Stimulated activated CD4-positive, alpha-beta T cell treated with anti-CD3 and anti-CD28 coated beads, Interleukin-1b, Interleukin-23, amount 100 ng/mL, for 4 hours (primary cell): ENCODE measurements around the gene DOCK10.

Experiments used
- DNase-seq, 2 donors: peaks; one replicate each; pipeline ENCODE4 v3.0.0-alpha.2; 2020; ENCODE audit warnings: low read depth in 2 of 2

The DOCK10 gene

GRCh38 chr2:225011585-225011984 lies 30.7 kb downstream of the DOCK10 start:
- DNase-seq, result no peak

GRCh38 chr2:225010804-225011203 lies 31.5 kb downstream of the DOCK10 start:
- no peak for DNase-seq

- DNase-seq, result no peak
Observed at GRCh38 chr2:225009768-225010167, 32.5 kb downstream of the DOCK10 start.

GRCh38 chr2:225008935-225009334 lies 33.3 kb downstream of the DOCK10 start:
- no peak for DNase-seq

- DNase-seq, result no peak
Observed at GRCh38 chr2:225008179-225008856, 34.0 kb downstream of the DOCK10 start.

GRCh38 chr2:225006730-225007129 lies 35.5 kb downstream of the DOCK10 start:
- DNase-seq, result no peak

- DNase-seq, result no peak
Observed at GRCh38 chr2:225004597-225004996, 37.7 kb downstream of the DOCK10 start.

GRCh38 chr2:225002656-225003045 lies 39.6 kb downstream of the DOCK10 start:
- peak in 1 of 2 donors; percentile 32 for DNase-seq

- DNase-seq, result peak in 1 of 2 donors; percentile 69
Observed at GRCh38 chr2:225002039-225002655, 40.1 kb downstream of the DOCK10 start.

- no peak for DNase-seq
Observed at GRCh38 chr2:224999754-225000153, 42.5 kb downstream of the DOCK10 start.

- no peak for DNase-seq
Observed at GRCh38 chr2:224999321-224999720, 42.9 kb downstream of the DOCK10 start.

- no peak for DNase-seq
Observed at GRCh38 chr2:224997802-224998201, 44.5 kb downstream of the DOCK10 start.

GRCh38 chr2:224995419-224995818 lies 46.8 kb downstream of the DOCK10 start:
- no peak for DNase-seq

GRCh38 chr2:224994242-224994823 lies 47.9 kb downstream of the DOCK10 start:
- DNase-seq, result no peak

- no peak for DNase-seq
Observed at GRCh38 chr2:224990710-224991109, 51.6 kb downstream of the DOCK10 start.

- no peak for DNase-seq
Observed at GRCh38 chr2:224987733-224988132, 54.5 kb downstream of the DOCK10 start.

GRCh38 chr2:224986477-224986876 lies 55.8 kb downstream of the DOCK10 start:
- DNase-seq, result no peak

GRCh38 chr2:224984637-224985036 lies 57.6 kb downstream of the DOCK10 start:
- DNase-seq, result no peak

- no peak for DNase-seq
Observed at GRCh38 chr2:224983712-224984554, 58.3 kb downstream of the DOCK10 start.

GRCh38 chr2:224982910-224983711 lies 59.2 kb downstream of the DOCK10 start:
- no peak for DNase-seq

- DNase-seq, result no peak
Observed at GRCh38 chr2:224982226-224982625, 60.0 kb downstream of the DOCK10 start.
